H1 (cell line): Measurements from ENCODE around the gene G2E3. TPM values are rescaled to one million over a fixed set of nuclear protein-coding genes. Genes with fewer than 3 reads are reported as not detected.

Experiments
- BACH1 ChIP-seq: IDR thresholded peaks from 2 replicates; pipeline ENCODE4 v1.6.1; 2012; ENCODE audit warnings: low read length, improper control_type of control experiment
- HDAC6 ChIP-seq: IDR thresholded peaks from one replicate; pipeline ENCODE4 v1.7.1; 2012; ENCODE audit warnings: low read depth, mild to moderate bottlenecking, inconsistent platforms, low read length, moderate library complexity
- POLR2AphosphoS5 ChIP-seq: IDR thresholded peaks from 2 replicates; pipeline ENCODE4 v1.6.1; 2011; ENCODE audit warnings: low read depth, low read length
- TCF12 ChIP-seq: IDR thresholded peaks from 2 replicates; pipeline ENCODE4 v1.6.1; 2011; ENCODE audit warnings: low read depth, mild to moderate bottlenecking, low read length
- polyA plus RNA-seq, 7 experiments: library from polyadenylated mRNA; depleted of rRNA in 3 of 7; stranded (reverse) in 5 of 7; unstranded in 2 of 7; fragments of >200 nt in 5 of 7; fragments of 200-250 nt in 2 of 7; gene quantifications; 1 replicate in 5 of 7; 2 replicates in 1 of 7; 4 replicates in 1 of 7; pipeline versions ENCODE4 v1.2.1 to v1.2.3, GENCODE V29; 2011 to 2013; ENCODE audit warnings: missing spikeins in 2 of 7, mixed read lengths in 2 of 7
- total RNA-seq: library from RNA; stranded (reverse); fragmentation: NEBNext Ultra II Directional; extraction: Animal tissue kit (Norgen Biotek cat#: 25700); gene quantifications from 2 replicates; pipeline ENCODE4 v1.2.1, GENCODE V29; 2021

The G2E3 gene
- total and polyA plus RNA-seq, 2 of the 8 experiments (the other 6 are each of a cell fraction or from before 2014, with no cell fraction given): 9.2 to 72.0 TPM

DNA sequence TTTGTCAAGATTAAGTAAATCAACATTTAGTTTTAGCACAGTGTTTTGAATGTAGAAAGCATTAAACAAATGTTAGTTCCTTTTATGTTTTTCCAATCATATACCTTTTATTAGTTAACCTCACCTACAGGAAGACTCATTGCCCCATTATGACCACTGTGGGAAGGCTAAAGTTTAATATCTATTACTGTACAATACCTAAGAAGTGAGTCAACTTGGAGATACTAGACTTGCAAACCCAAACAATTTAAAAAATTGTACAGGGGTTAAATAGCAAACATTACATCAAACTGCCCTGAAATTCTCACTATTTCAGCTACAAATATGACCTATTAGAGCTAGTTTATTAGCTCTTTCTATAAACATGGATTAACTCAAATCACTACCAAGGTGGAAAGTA lies 8.6 kb upstream of the G2E3 start (continued):
- no peak for TF ChIP-seq TCF12
- TF ChIP-seq POLR2AphosphoS5: no peak
- no peak for TF ChIP-seq HDAC6
- no peak for TF ChIP-seq BACH1
